Left renal pelvis (tissue), 4 donors: ENCODE data around the gene TBKBP1. TPM values are rescaled to one million over a fixed set of nuclear protein-coding genes. Genes with fewer than 3 reads are reported as not detected.

ENCODE experiments used
- DNase-seq, 4 donors: peaks; one replicate each; pipeline ENCODE4 v3.0.0-alpha.2; 2013; ENCODE audit warnings: low read depth in 4 of 4, low spot score in 3 of 4
- polyA plus RNA-seq, 4 donors: library from polyadenylated mRNA; unstranded; fragments of 120-200 nt; gene quantifications; one replicate each; pipeline ENCODE4 v1.2.1, GENCODE V29; 2013; ENCODE audit not compliant: insufficient read length in 4 of 4

The TBKBP1 gene
- polyA plus RNA-seq, 4 donors: 22.0 to 36.6 (median 25.9) TPM

GRCh38 chr17:47697906-47698711 is 4.1 kb downstream of the TBKBP1 start:
- no peak for DNase-seq

DNA sequence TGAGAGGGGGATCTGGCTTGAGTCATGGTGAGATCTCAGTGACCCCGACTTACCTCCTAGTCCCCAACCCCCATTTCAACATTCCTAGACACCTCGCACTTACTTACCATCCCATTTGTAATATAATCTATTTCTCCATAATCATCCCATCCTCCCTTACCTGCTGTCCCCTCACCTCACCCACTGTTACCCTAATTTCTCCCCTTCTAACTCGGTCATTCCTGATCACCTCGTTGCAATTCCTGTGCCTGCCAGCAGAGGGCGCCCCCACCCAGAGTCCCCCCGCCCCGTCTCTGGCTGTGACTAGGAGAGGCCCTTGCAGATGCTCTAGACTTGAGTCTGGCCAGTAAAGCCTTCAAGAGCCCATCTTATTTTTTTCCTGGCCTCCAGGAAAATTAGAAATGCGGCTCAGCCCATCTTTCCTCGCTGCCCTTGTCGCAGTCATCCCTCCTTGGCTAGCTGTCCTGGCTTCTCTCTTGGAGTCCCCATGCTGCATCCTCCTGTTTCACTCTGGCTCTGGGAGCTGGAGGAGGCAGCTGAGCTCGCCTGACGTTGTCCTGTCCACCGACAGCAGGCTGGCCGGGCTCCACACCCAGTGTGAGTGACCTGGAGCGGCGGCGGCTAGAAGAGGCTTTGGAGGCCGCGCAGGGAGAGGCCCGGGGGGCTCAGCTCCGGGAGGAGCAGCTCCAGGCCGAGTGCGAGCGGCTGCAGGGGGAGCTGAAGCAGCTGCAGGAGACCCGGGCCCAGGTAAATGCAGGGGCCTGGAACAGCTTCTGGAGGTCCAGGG is 5.0 kb downstream of the TBKBP1 start:
- DNase-seq: no peak

GRCh38 chr17:47699536-47699840 is 5.5 kb downstream of the TBKBP1 start:
- no peak for DNase-seq

DNA sequence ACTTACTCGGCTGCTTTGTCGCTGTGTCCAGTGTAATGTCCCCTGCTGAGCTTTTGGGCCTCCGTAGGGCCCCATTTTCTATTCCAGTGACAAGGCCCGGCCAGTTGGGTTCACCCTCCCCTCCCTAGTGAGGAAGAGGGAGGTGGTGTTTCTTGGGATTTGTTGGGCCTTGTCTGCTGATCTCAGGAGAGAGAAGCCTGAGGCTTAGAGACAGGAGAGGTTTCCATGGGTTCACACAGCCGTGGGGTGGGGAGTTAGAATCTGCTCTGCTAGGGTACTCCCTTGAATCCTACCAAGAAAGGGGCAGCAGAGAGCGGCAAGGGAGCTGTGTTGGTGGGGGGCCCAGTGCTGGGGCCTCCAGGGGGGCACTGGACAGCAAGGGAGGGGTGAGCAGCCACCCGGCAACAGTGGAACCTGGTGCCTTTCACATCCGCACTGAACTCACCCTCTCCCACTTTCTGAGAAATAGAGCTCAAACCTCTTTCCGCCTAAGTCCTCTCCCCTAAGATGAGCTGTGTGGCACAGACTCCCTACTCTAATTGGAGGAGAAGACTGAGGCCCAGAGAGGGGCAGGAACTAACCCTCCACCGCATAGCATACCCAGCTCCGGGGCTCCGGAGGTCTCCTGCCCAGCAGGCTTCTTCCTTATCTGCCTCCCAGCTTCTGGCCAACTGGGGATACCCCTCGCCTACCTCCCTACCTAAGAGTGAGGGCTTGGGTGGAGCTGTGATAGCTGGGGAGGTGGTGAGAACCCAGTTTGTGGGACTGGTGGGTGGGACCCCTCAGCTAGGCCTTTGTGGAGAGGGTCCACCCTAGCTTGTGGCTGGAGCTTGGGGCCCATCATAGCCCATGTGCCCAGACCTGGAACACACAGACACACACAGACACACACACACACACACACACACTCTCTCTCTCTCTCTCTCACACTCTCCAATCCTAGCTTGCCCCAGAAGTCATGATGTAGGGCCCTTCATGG is 6.8 kb downstream of the TBKBP1 start:
- no peak for DNase-seq

DNA sequence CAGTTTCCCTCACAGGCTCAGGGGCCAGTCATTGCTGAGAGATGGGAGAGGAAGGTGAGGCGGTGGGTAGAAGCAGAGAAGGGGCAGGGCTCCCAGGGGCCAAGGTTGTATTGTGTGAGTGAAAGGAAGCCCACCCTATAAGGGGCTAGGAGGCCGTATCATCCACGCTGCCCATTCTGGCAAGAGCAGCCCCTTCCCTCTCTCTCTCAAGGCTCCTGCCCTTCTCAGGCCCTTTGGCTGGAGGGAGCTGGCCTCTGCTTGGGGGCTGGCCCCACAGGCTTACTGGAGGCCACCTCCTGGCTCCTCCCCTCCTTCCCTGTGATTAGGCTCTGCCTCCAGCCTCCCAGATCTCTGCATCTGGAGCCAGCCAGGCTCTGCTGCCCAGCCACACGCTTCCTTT is 7.6 kb downstream of the TBKBP1 start:
- no peak for DNase-seq

- DNase-seq: no peak
These were observed 8.5 kb downstream of the TBKBP1 start for GRCh38 chr17:47702391-47702995.

DNA sequence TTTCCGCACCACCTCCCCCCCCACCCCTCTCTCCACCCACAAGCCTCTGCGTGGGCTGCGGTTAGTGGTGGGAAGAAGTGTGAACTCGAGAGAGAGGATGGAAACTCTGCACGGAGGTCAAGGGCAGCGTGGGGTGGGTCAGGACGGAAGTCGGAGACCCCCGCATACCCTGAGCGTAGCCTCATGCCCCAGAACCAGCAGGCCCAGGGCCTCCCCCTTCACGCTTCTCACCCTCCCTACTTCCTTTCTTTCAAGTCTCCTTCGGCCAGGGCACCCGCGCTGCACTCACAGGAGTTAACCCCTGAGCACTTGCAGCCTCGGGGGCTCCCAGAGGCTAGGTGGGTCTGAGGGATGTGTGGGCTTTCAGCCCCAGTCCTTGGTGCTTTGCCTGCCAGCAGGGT is 9.2 kb downstream of the TBKBP1 start:
- DNase-seq: no peak

- no peak for DNase-seq
These were observed 9.7 kb downstream of the TBKBP1 start for GRCh38 chr17:47703671-47704070.

- DNase-seq: no peak
These were observed 10.2 kb downstream of the TBKBP1 start for GRCh38 chr17:47704116-47704515.

GRCh38 chr17:47704736-47705135 is 10.8 kb downstream of the TBKBP1 start:
- no peak for DNase-seq

GRCh38 chr17:47705536-47706530 is 11.9 kb downstream of the TBKBP1 start:
- DNase-seq: no peak

- DNase-seq: no peak
These were observed 13.3 kb downstream of the TBKBP1 start for GRCh38 chr17:47707056-47707804.

DNA sequence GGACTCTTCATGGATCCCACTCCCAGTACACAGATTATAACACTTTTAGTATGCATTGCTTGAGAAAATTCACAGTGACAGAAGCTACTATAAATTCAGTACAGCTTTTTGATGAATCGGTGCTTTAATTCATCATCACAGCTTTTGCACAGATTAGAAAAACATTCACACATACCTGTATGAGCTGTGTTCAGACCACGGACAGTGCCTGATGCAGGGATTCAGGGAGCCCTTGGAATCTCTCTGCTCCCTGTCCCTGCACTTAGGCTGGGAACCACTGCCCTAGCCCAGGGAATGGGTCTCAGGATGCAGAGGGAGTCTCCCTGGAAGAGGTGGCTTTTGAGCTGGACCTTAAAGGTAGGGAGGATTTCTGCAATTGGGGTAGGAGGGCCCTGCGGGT is 13.9 kb downstream of the TBKBP1 start:
- DNase-seq: no peak

- no peak for DNase-seq
These were observed 14.4 kb downstream of the TBKBP1 start for GRCh38 chr17:47708312-47708863.

- DNase-seq: no peak
These were observed 15.0 kb downstream of the TBKBP1 start for GRCh38 chr17:47708864-47709541.

- DNase-seq: no peak
These were observed 15.6 kb downstream of the TBKBP1 start for GRCh38 chr17:47709594-47709993.

GRCh38 chr17:47711366-47712099 is 17.6 kb downstream of the TBKBP1 start:
- DNase-seq: no peak
